MM.1S (cell line): ENCODE results near the gene CFAP46.

ENCODE experiments used
- DNase-seq: peaks from one replicate; pipeline ENCODE4 v3.0.0-alpha.2; 2015
- H2AFZ ChIP-seq: fragments of 300-600 bp; sonication (generic); 2 replicates; pipeline ENCODE4 v1.6.0; 2016; ENCODE audit warnings: antibody characterized with exemption, low read length
- H3F3A ChIP-seq: fragments of 300-600 bp; sonication (generic); 2 replicates; pipeline ENCODE4 v1.6.1; 2016; ENCODE audit warnings: mild to moderate bottlenecking, antibody characterized with exemption, low read length, moderate library complexity, mixed read lengths; ENCODE audit not compliant: insufficient read depth
- H3K27ac ChIP-seq: fragments of 300-600 bp; sonication (generic); 2 replicates; pipeline ENCODE4 v1.5.1; 2016; ENCODE audit warnings: mild to moderate bottlenecking, low read length
- H3K27me3 ChIP-seq: fragments of 300-600 bp; sonication (generic); replicated peaks from 2 replicates; pipeline ENCODE4 v1.6.0; 2016; ENCODE audit warnings: low read length; ENCODE audit not compliant: insufficient read depth
- H3K36me3 ChIP-seq: fragments of 300-600 bp; sonication (generic); replicated peaks from 2 replicates; pipeline ENCODE4 v1.6.1; 2016; ENCODE audit warnings: mild to moderate bottlenecking, low read length, mixed read lengths; ENCODE audit not compliant: insufficient read depth
- H3K4me1 ChIP-seq: fragments of 300-600 bp; sonication (generic); 2 replicates; pipeline ENCODE4 v1.6.1; 2016; ENCODE audit warnings: low read length, mixed read lengths
- H3K4me2 ChIP-seq: fragments of 300-600 bp; sonication (generic); 2 replicates; pipeline ENCODE4 v1.6.0; 2016; ENCODE audit warnings: low read depth, low read length
- H3K4me3 ChIP-seq: fragments of 300-600 bp; sonication (generic); 2 replicates; pipeline ENCODE4 v1.5.1; 2016; ENCODE audit warnings: low read length, mixed read lengths
- H3K79me2 ChIP-seq: fragments of 300-600 bp; sonication (generic); 2 replicates; pipeline ENCODE4 v1.6.1; 2016; ENCODE audit warnings: mixed run types, low read length, mixed read lengths
- H3K9ac ChIP-seq: fragments of 300-600 bp; sonication (generic); 2 replicates; pipeline ENCODE4 v1.6.1; 2016; ENCODE audit warnings: low read length, mixed read lengths
- H3K9me2 ChIP-seq: fragments of 300-600 bp; sonication (generic); replicated peaks from 2 replicates; pipeline ENCODE4 v1.6.1; 2016; ENCODE audit warnings: mild to moderate bottlenecking, low read length, mixed read lengths; ENCODE audit not compliant: insufficient read depth
- H3K9me3 ChIP-seq: fragments of 300-600 bp; sonication (generic); replicated peaks from 2 replicates; pipeline ENCODE4 v1.6.1; 2016; ENCODE audit warnings: mild to moderate bottlenecking, low read length, mixed read lengths; ENCODE audit not compliant: insufficient read depth
- H4K20me1 ChIP-seq: fragments of 300-600 bp; sonication (generic); 2 replicates; pipeline ENCODE4 v1.6.1; 2016; ENCODE audit warnings: mild to moderate bottlenecking, low read length, moderate library complexity, mixed read lengths; ENCODE audit not compliant: insufficient read depth
- EZH2 ChIP-seq: fragments of 300-600 bp; sonication (generic); optimal IDR thresholded peaks from 2 replicates; pipeline ENCODE3; 2017; ENCODE audit warnings: low read depth, mild to moderate bottlenecking, antibody characterized with exemption, low read length, mixed read lengths
- EZH2phosphoT487 ChIP-seq: fragments of 300-600 bp; sonication (generic); IDR thresholded peaks from 2 replicates; pipeline ENCODE4 v1.6.1; 2018; ENCODE audit warnings: antibody characterized with exemption, low read length
- TF ChIP-seq, protein P1 (sequence below): fragments of 300-600 bp; sonication (generic); IDR thresholded peaks from 2 replicates; pipeline ENCODE4 v1.5.1; 2016; ENCODE audit warnings: antibody characterized with exemption, low read length, mixed read lengths

CFAP46 gene

DNA sequence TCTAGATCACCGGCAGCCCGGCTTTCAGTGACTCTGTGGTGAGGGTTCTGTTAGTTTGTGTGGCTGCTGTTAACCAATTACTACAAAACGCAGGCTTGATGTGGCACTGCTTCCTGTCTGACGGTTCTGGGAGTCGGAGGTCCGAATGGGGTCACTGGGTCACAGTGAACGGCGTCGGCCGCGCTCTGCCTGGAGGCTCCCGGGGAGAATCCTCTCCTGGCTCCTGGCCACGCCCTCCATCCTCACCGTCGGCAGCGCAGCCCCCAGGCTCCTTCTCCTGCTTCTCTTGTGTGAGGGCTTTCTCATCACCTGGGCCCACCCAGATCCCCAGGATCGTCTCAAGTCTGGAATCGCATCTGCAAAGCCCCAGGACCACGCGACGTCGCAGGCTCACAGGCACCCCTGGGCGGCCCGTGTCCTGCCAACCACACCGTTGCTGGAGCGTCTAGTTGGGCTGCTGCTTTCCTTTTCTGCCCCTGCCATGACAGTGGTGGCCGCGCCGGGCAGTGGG lies 124.6 kb downstream of the CFAP46 start:
- Histone ChIP-seq H3F3A (no peaks in the 10 kb centered on the region), H3K9me3 (no peaks in the 10 kb centered on the region), H3K36me3 (no peaks in the 10 kb centered on the region), H3K27me3 (peaks cover 47% of the 10 kb centered on the region), H3K79me2 (no peaks in the 10 kb centered on the region), H2AFZ (no peak overlapping the region), H3K4me1 (no peaks in the 10 kb centered on the region), H3K9ac (no peak overlapping the region), H3K4me2 (no peak overlapping the region), H4K20me1 (no peaks in the 10 kb centered on the region), H3K9me2 (no peaks in the 10 kb centered on the region), H3K4me3 (no peak overlapping the region), H3K27ac (no peak overlapping the region)
- TF ChIP-seq EZH2 (no peak), EZH2phosphoT487 (no peak)
- TF ChIP-seq, protein P1, sequence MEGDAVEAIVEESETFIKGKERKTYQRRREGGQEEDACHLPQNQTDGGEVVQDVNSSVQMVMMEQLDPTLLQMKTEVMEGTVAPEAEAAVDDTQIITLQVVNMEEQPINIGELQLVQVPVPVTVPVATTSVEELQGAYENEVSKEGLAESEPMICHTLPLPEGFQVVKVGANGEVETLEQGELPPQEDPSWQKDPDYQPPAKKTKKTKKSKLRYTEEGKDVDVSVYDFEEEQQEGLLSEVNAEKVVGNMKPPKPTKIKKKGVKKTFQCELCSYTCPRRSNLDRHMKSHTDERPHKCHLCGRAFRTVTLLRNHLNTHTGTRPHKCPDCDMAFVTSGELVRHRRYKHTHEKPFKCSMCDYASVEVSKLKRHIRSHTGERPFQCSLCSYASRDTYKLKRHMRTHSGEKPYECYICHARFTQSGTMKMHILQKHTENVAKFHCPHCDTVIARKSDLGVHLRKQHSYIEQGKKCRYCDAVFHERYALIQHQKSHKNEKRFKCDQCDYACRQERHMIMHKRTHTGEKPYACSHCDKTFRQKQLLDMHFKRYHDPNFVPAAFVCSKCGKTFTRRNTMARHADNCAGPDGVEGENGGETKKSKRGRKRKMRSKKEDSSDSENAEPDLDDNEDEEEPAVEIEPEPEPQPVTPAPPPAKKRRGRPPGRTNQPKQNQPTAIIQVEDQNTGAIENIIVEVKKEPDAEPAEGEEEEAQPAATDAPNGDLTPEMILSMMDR, result no peak
- no peak for DNase-seq

DNA sequence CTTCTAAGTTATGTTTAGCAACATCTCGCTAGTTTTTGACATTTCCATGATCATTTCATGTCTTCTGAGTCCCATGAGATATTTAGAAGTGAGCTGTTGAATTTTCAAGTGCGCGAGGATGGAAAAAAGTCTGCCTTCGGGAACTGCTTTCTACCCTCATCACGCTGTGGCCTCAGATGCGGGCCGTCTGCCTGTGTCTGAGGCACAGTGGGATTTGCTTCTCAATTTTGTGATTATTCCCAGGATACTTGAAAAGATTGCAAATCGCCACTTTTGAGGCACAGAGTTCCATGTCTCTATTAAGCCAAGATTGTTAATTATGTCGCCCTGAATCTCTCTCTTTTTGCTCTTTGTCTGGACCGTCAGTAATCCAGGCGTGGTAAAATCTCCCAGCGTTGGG lies 125.7 kb downstream of the CFAP46 start:
- no peak overlapping the region for H3K4me3 ChIP-seq
- no peaks in the 10 kb centered on the region for H3K36me3 ChIP-seq
- H3K9me2 ChIP-seq, result no peaks in the 10 kb centered on the region
- H3K9me3 ChIP-seq, result no peaks in the 10 kb centered on the region
- no peaks in the 10 kb centered on the region for H3F3A ChIP-seq
- no peaks in the 10 kb centered on the region for H3K79me2 ChIP-seq
- H2AFZ ChIP-seq, result no peak overlapping the region
- no peak for DNase-seq
- no peaks in the 10 kb centered on the region for H4K20me1 ChIP-seq
- H3K27ac ChIP-seq, result no peak overlapping the region
- peaks cover 47% of the 10 kb centered on the region for H3K27me3 ChIP-seq
- H3K4me1 ChIP-seq, result no peaks in the 10 kb centered on the region
- TF ChIP-seq EZH2phosphoT487 (no peak), EZH2 (no peak)
- TF ChIP-seq, protein P1, result no peak
- H3K9ac ChIP-seq, result no peak overlapping the region
- no peak overlapping the region for H3K4me2 ChIP-seq

DNA sequence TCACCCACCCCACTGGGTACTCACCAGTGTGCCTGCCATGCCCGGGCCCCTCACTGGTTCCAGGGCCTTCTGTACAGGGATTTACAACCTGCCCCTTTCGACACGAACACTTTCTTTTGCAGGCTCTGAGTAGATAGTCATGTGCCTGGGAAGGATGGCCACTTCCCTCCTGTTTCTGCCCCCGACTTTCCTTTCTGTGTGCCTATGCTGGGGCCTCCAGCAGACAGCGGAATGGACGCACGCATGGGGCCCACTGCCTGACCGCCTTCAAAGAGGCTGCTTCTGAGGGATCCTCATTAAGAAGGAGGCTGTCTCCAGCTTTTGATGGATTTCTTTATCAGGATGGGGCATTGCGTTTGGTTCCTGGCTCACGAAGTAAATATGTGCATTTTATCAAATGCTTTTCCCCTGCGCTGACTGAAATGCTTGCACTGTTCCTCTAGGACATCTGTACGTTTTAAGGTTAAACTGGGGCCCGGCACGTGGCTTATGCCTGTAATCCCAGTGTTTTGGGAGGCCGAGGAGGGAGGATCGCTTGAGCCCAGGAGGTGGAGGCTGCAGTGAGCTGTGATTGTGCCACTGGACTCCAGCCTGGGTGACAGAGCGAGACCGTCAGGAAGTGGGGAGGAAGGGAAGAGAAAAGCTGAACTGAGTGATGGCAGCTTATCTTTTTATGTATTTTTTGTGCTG lies 127.1 kb downstream of the CFAP46 start:
- H2AFZ ChIP-seq, result no peak overlapping the region
- no peaks in the 10 kb centered on the region for H4K20me1 ChIP-seq
- no peaks in the 10 kb centered on the region for H3F3A ChIP-seq
- H3K9me3 ChIP-seq, result no peaks in the 10 kb centered on the region
- peak overlapping the region; percentile 15; the same call in 1 of the 2 replicates for H3K4me2 ChIP-seq
- no peak overlapping the region for H3K9ac ChIP-seq
- DNase-seq, result no peak
- no peaks in the 10 kb centered on the region for H3K79me2 ChIP-seq
- TF ChIP-seq, protein P1, result no peak
- TF ChIP-seq EZH2phosphoT487 (no peak), EZH2 (no peak)
- no peaks in the 10 kb centered on the region for H3K9me2 ChIP-seq
- H3K27ac ChIP-seq, result no peak overlapping the region
- no peaks in the 10 kb centered on the region for H3K4me1 ChIP-seq
- no peaks in the 10 kb centered on the region for H3K36me3 ChIP-seq
- H3K4me3 ChIP-seq, result no peak overlapping the region
- peaks cover 47% of the 10 kb centered on the region for H3K27me3 ChIP-seq
